ENCODE measurements around the gene INPPL1.

Gene INPPL1

GRCh38 chr11:72238492-72239312 is 14.1 kb downstream of the INPPL1 start:
- TF ChIP-seq CTCF (conservative IDR thresholded peaks at IDR 0.05; ENCODE audit: low read depth) = no peak
- DNase-seq (ENCODE audit: low spot score) = no peak
- POLR2A ChIA-PET (ENCODE audit: low non-redundant PET) = no interaction called here
- CTCF ChIA-PET = interaction anchor here (0.5 to 1.7 kb wide), 7 partner anchors 9 to 229 kb away, joined by 3 to 9 read pairs (median 3); partner anchors contain the start of gene CLPB
- H3K27ac ChIP-seq = peak overlapping the region; percentile 76

GRCh38 chr11:72239313-72239848 is 14.8 kb downstream of the INPPL1 start:
- no peak for TF ChIP-seq CTCF (conservative IDR thresholded peaks at IDR 0.05; ENCODE audit: low read depth)
- CTCF ChIA-PET = no interaction called here
- peak overlapping the region; percentile 76 for H3K27ac ChIP-seq
- peak; percentile 65 for DNase-seq (ENCODE audit: low spot score)
- POLR2A ChIA-PET (ENCODE audit: low non-redundant PET) = no interaction called here

GRCh38 chr11:72239849-72240460 is 15.4 kb downstream of the INPPL1 start:
- CTCF ChIA-PET = interaction anchor here (1.0 kb wide), 1 partner anchor 215 kb away, joined by 3 read pairs; no protein-coding TSS in a partner anchor
- peak overlapping the region; percentile 76 for H3K27ac ChIP-seq
- DNase-seq (ENCODE audit: low spot score) = no peak
- no peak for TF ChIP-seq CTCF (conservative IDR thresholded peaks at IDR 0.05; ENCODE audit: low read depth)
- POLR2A ChIA-PET (ENCODE audit: low non-redundant PET) = no interaction called here

GRCh38 chr11:72240461-72241290 is 16.1 kb downstream of the INPPL1 start:
- DNase-seq (ENCODE audit: low spot score) = no peak
- peak overlapping the region; percentile 76 for H3K27ac ChIP-seq
- CTCF ChIA-PET = interaction anchor here (0.6 to 1.0 kb wide), 2 partner anchors 9 to 215 kb away, joined by 3 read pairs; no protein-coding TSS in a partner anchor
- POLR2A ChIA-PET (ENCODE audit: low non-redundant PET) = no interaction called here
- TF ChIP-seq CTCF (conservative IDR thresholded peaks at IDR 0.05; ENCODE audit: low read depth) = no peak

- DNase-seq (ENCODE audit: low spot score) = no peak
- CTCF ChIA-PET = interaction anchor here (0.6 kb wide), 2 partner anchors 8 to 17 kb away, joined by 3 to 4 read pairs; no protein-coding TSS in a partner anchor
- TF ChIP-seq CTCF (conservative IDR thresholded peaks at IDR 0.05; ENCODE audit: low read depth) = no peak
- no peak overlapping the region for H3K27ac ChIP-seq
- POLR2A ChIA-PET (ENCODE audit: low non-redundant PET) = no interaction called here
Observed at GRCh38 chr11:72241291-72241781, 16.8 kb downstream of the INPPL1 start.

Measured in RWPE1 (cell line).